ENCODE results near the gene DACH1.

DACH1 gene

GRCh38 chr13:71829547-71829946 lies 37.5 kb downstream of the DACH1 start:
- H3K4me3 Mint-ChIP-seq = no peak overlapping the region
- no peaks in the 10 kb centered on the region for H3K27me3 Mint-ChIP-seq
- ATAC-seq (replicated peaks) (no peak), DNase-seq (no peak)
- H3K9me3 Mint-ChIP-seq = no peaks in the 10 kb centered on the region
- H3K36me3 Mint-ChIP-seq = no peaks in the 10 kb centered on the region
- H3K4me1 Mint-ChIP-seq = no peaks in the 10 kb centered on the region
- H3K27ac Mint-ChIP-seq = no peak overlapping the region

DNA sequence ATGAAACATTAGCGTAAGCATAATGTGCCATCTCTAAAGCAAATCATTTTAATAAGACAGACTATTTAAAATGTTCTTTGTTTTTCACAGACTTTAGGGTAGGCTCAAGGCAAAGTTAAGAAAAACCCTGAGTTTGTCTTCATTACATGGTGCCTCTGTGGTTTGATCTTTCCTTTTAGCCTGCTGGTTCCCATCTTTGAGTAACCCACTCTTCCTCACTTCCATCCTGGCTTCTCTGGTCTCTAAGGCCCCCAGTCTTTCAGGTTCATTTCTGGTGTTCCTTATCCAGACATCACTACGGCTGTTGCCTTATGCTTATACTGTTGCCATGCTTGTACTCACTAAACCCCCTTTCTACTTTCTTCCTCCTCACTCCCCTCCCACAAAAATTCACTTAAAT lies 38.4 kb downstream of the DACH1 start:
- DNase-seq (no peak), ATAC-seq (replicated peaks) (no peak)
- H3K4me1 Mint-ChIP-seq = no peaks in the 10 kb centered on the region
- no peak overlapping the region for H3K4me3 Mint-ChIP-seq
- no peak overlapping the region for H3K27ac Mint-ChIP-seq
- no peaks in the 10 kb centered on the region for H3K27me3 Mint-ChIP-seq
- H3K36me3 Mint-ChIP-seq = no peaks in the 10 kb centered on the region
- no peaks in the 10 kb centered on the region for H3K9me3 Mint-ChIP-seq

GRCh38 chr13:71828117-71828516 lies 38.9 kb downstream of the DACH1 start:
- Mint-ChIP-seq H3K27me3 (no peaks in the 10 kb centered on the region), H3K36me3 (no peaks in the 10 kb centered on the region), H3K9me3 (no peaks in the 10 kb centered on the region), H3K27ac (no peak overlapping the region), H3K4me3 (no peak overlapping the region), H3K4me1 (no peaks in the 10 kb centered on the region)
- DNase-seq (no peak), ATAC-seq (replicated peaks) (no peak)

- Mint-ChIP-seq H3K4me3 (no peak overlapping the region), H3K9me3 (no peaks in the 10 kb centered on the region), H3K4me1 (no peaks in the 10 kb centered on the region), H3K36me3 (no peaks in the 10 kb centered on the region), H3K27me3 (no peaks in the 10 kb centered on the region), H3K27ac (no peak overlapping the region)
- DNase-seq (no peak), ATAC-seq (replicated peaks) (no peak)
These were observed 39.8 kb downstream of the DACH1 start for GRCh38 chr13:71827241-71827640.

GRCh38 chr13:71820699-71821098 lies 46.3 kb downstream of the DACH1 start:
- ATAC-seq (replicated peaks) (no peak), DNase-seq (no peak)
- H3K9me3 Mint-ChIP-seq = no peaks in the 10 kb centered on the region
- H3K27me3 Mint-ChIP-seq = no peaks in the 10 kb centered on the region
- no peaks in the 10 kb centered on the region for H3K36me3 Mint-ChIP-seq
- H3K27ac Mint-ChIP-seq = no peak overlapping the region
- no peak overlapping the region for H3K4me3 Mint-ChIP-seq
- no peaks in the 10 kb centered on the region for H3K4me1 Mint-ChIP-seq

- no peaks in the 10 kb centered on the region for H3K9me3 Mint-ChIP-seq
- H3K4me3 Mint-ChIP-seq = no peak overlapping the region
- DNase-seq (no peak), ATAC-seq (replicated peaks) (no peak)
- no peaks in the 10 kb centered on the region for H3K27me3 Mint-ChIP-seq
- no peaks in the 10 kb centered on the region for H3K36me3 Mint-ChIP-seq
- no peaks in the 10 kb centered on the region for H3K4me1 Mint-ChIP-seq
- no peak overlapping the region for H3K27ac Mint-ChIP-seq
These were observed 49.7 kb downstream of the DACH1 start for GRCh38 chr13:71817335-71817734.

GRCh38 chr13:71814806-71815360 lies 52.1 kb downstream of the DACH1 start:
- no peak overlapping the region for H3K27ac Mint-ChIP-seq
- no peak for ATAC-seq (replicated peaks)

DNA sequence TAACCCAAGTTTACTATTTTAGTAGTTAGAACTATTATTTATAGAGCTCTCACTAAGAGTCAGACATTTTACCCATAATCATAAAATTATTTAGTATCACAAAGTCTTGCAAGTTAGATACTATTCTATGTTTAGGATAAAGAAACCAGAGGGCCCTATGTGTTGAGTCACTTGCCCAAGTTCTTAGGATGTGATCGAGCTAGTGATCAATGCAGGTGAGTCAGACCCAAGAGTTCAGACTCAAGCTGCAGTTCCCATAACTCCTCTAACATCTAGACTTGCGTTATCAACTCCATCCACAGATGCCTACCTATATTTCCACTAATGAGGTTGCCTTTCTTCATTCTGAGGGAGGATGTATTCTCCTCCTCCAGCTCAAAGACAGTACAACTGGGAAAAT lies 53.8 kb downstream of the DACH1 start:
- Mint-ChIP-seq H3K27ac (no peak overlapping the region), H3K4me1 (no peaks in the 10 kb centered on the region), H3K9me3 (no peaks in the 10 kb centered on the region), H3K4me3 (no peak overlapping the region), H3K36me3 (no peaks in the 10 kb centered on the region), H3K27me3 (no peaks in the 10 kb centered on the region)
- no peak for DNase-seq
- no peak for ATAC-seq (replicated peaks)

More at GRCh38 chr13:71814806-71815360, 52.1 kb downstream of the DACH1 start:
- H3K36me3 Mint-ChIP-seq = no peaks in the 10 kb centered on the region
- H3K9me3 Mint-ChIP-seq = no peaks in the 10 kb centered on the region
- H3K27me3 Mint-ChIP-seq = no peaks in the 10 kb centered on the region
- no peak overlapping the region for H3K4me3 Mint-ChIP-seq
- DNase-seq = no peak
- H3K4me1 Mint-ChIP-seq = no peaks in the 10 kb centered on the region

DNA sequence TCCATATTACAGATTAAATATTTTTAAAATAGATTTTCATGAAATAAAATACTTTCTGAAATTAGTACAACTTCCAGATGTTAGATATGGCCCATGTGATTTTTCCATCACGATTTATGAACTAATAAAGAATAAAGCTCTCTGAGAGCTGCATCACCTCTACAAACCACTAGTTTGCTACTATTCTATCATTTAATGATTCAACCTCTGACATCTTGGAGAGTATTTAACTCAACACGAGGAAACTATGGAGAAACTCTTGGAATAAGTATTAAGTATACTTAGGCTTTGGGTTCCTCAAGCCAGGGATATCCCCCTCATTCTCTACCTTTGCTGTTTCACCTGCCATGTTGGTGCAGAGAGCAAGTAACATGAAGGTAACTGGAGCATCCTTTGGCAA lies 55.7 kb downstream of the DACH1 start:
- Mint-ChIP-seq H3K4me1 (no peaks in the 10 kb centered on the region), H3K27ac (no peak overlapping the region), H3K27me3 (no peaks in the 10 kb centered on the region), H3K4me3 (no peak overlapping the region), H3K36me3 (no peaks in the 10 kb centered on the region), H3K9me3 (no peaks in the 10 kb centered on the region)
- DNase-seq (no peak), ATAC-seq (replicated peaks) (no peak)

GRCh38 chr13:71808708-71809107 lies 58.3 kb downstream of the DACH1 start:
- no peaks in the 10 kb centered on the region for H3K36me3 Mint-ChIP-seq
- no peak overlapping the region for H3K27ac Mint-ChIP-seq
- no peaks in the 10 kb centered on the region for H3K4me1 Mint-ChIP-seq
- no peak for DNase-seq
- no peak overlapping the region for H3K4me3 Mint-ChIP-seq
- H3K27me3 Mint-ChIP-seq = no peaks in the 10 kb centered on the region
- H3K9me3 Mint-ChIP-seq = no peaks in the 10 kb centered on the region
- no peak for ATAC-seq (replicated peaks)

GRCh38 chr13:71806886-71807285 lies 60.1 kb downstream of the DACH1 start:
- no peaks in the 10 kb centered on the region for H3K27me3 Mint-ChIP-seq
- H3K36me3 Mint-ChIP-seq = no peaks in the 10 kb centered on the region
- ATAC-seq (replicated peaks) (no peak), DNase-seq (no peak)
- no peak overlapping the region for H3K27ac Mint-ChIP-seq
- H3K4me1 Mint-ChIP-seq = no peaks in the 10 kb centered on the region
- H3K4me3 Mint-ChIP-seq = no peak overlapping the region
- H3K9me3 Mint-ChIP-seq = no peaks in the 10 kb centered on the region

DNA sequence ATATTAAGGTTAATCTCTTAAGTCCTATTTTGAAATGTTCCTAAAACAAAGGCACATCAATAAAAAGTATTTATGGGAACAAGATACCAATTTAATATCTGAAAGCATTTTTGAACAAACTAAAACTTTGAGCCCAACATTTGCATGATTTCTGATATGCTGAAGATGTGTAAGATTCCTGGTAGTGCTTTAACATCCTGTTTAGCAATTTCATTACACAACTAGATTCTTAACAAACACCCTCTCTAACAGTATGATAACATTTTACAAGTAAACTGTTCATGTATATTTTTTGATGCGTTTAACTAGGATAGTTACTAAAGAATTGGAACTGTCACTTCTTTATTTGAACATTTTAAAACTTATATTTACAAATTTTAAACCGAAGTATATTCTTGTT lies 63.9 kb downstream of the DACH1 start:
- Mint-ChIP-seq H3K36me3 (no peaks in the 10 kb centered on the region), H3K4me1 (no peaks in the 10 kb centered on the region), H3K9me3 (no peaks in the 10 kb centered on the region), H3K4me3 (no peak overlapping the region), H3K27me3 (no peaks in the 10 kb centered on the region), H3K27ac (no peak overlapping the region)
- no peak for DNase-seq
- ATAC-seq (replicated peaks) = no peak

DNA sequence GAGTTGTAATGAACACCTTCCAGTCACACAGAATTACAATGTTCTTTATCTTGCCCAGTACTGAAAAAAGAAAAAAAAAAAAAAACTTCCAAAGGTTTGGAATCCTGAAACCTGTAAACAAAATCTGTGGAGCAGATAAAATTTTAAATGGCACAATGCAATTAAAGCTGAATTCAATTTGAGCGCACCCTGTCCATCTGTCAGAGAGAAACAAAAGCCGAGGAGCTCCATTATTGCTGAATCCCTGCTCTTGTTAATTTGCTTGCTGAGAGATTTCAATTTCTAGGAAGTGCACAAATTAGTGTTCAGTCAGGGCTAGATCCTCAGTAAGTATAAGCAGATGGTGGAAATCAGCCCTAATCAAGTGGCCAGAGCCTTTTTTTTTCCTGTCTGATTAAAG lies 65.2 kb downstream of the DACH1 start:
- ATAC-seq (replicated peaks) = no peak
- H3K36me3 Mint-ChIP-seq = no peaks in the 10 kb centered on the region

DNA sequence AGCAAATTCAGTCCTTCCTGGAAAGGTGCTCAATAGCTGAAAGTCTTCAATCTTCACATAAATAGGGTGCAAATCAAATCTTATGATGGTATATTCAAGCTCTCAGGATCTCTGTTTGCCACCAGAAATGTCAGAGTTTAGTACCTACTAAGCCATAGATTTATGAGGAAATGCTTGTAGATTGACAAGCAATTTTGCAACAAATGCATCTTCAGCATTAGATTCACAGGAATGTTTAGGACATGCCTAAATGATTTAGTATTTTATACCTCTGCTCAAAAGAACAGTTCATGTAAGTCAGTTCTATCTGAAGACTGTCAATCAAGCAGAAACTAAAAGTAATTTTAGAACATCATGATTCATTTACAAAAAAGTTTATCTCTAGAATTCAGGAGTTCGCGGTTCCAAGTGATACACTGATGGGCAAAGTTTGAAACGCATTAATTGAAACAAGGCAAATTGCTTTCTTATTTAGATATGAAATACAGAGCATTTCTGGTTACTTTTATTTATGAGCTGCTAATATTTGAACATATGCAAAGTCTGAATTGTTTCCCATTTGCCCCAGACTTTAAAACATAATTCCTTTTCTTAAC lies 65.7 kb downstream of the DACH1 start:
- H3K27me3 Mint-ChIP-seq = no peaks in the 10 kb centered on the region
- DNase-seq (no peak), ATAC-seq (replicated peaks) (no peak)
- H3K4me3 Mint-ChIP-seq = no peak overlapping the region
- H3K36me3 Mint-ChIP-seq = no peaks in the 10 kb centered on the region
- no peaks in the 10 kb centered on the region for H3K9me3 Mint-ChIP-seq
- H3K4me1 Mint-ChIP-seq = no peaks in the 10 kb centered on the region
- no peak overlapping the region for H3K27ac Mint-ChIP-seq

More for the DNA sequence above, 65.2 kb downstream of the DACH1 start:
- Mint-ChIP-seq H3K4me3 (no peak overlapping the region), H3K9me3 (no peaks in the 10 kb centered on the region), H3K27me3 (no peaks in the 10 kb centered on the region), H3K4me1 (no peaks in the 10 kb centered on the region), H3K27ac (no peak overlapping the region)
- no peak for DNase-seq

DNA sequence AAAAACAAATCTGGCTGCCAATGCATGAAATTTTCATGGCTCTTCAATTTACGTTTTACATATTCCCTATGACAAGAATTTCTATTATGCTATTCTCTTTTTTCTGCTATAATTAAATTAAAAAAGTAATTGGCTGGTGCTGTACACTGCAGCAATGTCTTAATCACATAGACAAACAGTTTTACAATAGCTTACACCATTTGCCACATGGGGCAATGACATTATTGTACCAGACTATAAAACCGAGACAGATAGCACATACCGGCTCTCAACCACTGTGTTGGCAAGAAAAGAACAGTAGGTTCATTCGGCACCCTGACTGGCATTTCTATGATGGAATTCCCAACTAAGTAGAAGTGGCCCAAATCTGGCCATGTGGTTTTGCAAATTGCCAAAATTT lies 67.7 kb downstream of the DACH1 start:
- H3K27me3 Mint-ChIP-seq = no peaks in the 10 kb centered on the region
- DNase-seq (no peak), ATAC-seq (replicated peaks) (no peak)
- H3K4me1 Mint-ChIP-seq = no peaks in the 10 kb centered on the region
- H3K36me3 Mint-ChIP-seq = no peaks in the 10 kb centered on the region
- no peaks in the 10 kb centered on the region for H3K9me3 Mint-ChIP-seq
- H3K4me3 Mint-ChIP-seq = no peak overlapping the region
- H3K27ac Mint-ChIP-seq = no peak overlapping the region

DNA sequence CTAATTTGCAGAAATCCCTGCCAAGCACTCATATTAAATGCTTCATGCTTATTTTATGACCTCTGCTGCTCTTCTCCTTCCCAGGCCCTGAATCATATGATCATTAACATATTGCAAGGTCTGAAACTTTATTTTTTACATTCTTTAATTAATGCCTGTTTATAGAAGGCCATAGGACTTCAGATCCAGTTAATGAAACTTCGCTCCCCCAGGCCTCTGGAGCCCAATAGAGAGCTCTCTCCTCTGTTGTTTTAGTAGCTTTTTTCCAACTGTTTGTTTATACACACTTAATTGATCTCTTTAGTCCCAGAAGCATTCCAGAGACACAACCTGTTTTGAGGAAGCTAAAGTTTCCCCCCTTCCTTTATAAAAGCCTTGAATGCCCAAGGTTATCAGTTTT lies 68.3 kb downstream of the DACH1 start:
- no peaks in the 10 kb centered on the region for H3K27me3 Mint-ChIP-seq
- H3K4me3 Mint-ChIP-seq = no peak overlapping the region
- H3K27ac Mint-ChIP-seq = no peak overlapping the region
- DNase-seq (no peak), ATAC-seq (replicated peaks) (no peak)
- H3K4me1 Mint-ChIP-seq = no peaks in the 10 kb centered on the region
- H3K36me3 Mint-ChIP-seq = no peaks in the 10 kb centered on the region
- H3K9me3 Mint-ChIP-seq = no peaks in the 10 kb centered on the region

Measured in stimulated activated naive B cell treated with anti-CD40 and anti-IgM and Interleukin-4, amounts not matched to agents 10 μg/mL and 1 μg/mL and 100 μg/mL, for 72 hours (primary cell).